Inferior parietal cortex (tissue), 1 donor: Measurements from ENCODE around the gene TMSB10.
"Not testable (repeated sequence)": the region's sequence is repeated elsewhere in the genome, so short reads cannot be mapped to it uniquely, and the experiment has no call there.

Experiments
- DNase-seq: peaks from one replicate; pipeline ENCODE4 v3.0.0-alpha.2; 2016; ENCODE audit errors: extremely low spot score

TMSB10 gene

GRCh38 chr2:84904717-84905174 lies 710 bp upstream of the TMSB10 start:
- no peak for DNase-seq

GRCh38 chr2:84906108-84906899 lies 848 bp downstream of the TMSB10 start:
- DNase-seq: peak; percentile 13

- peak; percentile 18 for DNase-seq
Measured at GRCh38 chr2:84906900-84907714, 1.7 kb downstream of the TMSB10 start.

- no peak for DNase-seq
Measured at GRCh38 chr2:84908948-84909713, 3.7 kb downstream of the TMSB10 start.

GRCh38 chr2:84911135-84911678 lies 5.8 kb downstream of the TMSB10 start:
- no peak for DNase-seq

GRCh38 chr2:84912984-84913383 lies 7.5 kb downstream of the TMSB10 start:
- DNase-seq: no peak

GRCh38 chr2:84914334-84914733 lies 8.9 kb downstream of the TMSB10 start:
- DNase-seq: no peak

- DNase-seq: not testable (repeated sequence)
Measured at GRCh38 chr2:84915675-84916074, 10.2 kb downstream of the TMSB10 start.

GRCh38 chr2:84917821-84918220 lies 12.4 kb downstream of the TMSB10 start:
- not testable (repeated sequence) for DNase-seq

GRCh38 chr2:84918430-84918829 lies 13.0 kb downstream of the TMSB10 start:
- no peak for DNase-seq

GRCh38 chr2:84919885-84920580 lies 14.6 kb downstream of the TMSB10 start:
- DNase-seq: peak; percentile 61

- no peak for DNase-seq
Measured at GRCh38 chr2:84923009-84923408, 17.6 kb downstream of the TMSB10 start.

- DNase-seq: peak; percentile 34
Measured at GRCh38 chr2:84924173-84925106, 19.0 kb downstream of the TMSB10 start.

- DNase-seq: no peak
Measured at GRCh38 chr2:84925336-84925723, 19.9 kb downstream of the TMSB10 start.

- DNase-seq: peak; percentile 93
Measured at GRCh38 chr2:84925724-84926376, 20.4 kb downstream of the TMSB10 start.

GRCh38 chr2:84927275-84927627 lies 21.8 kb downstream of the TMSB10 start:
- DNase-seq: no peak

- DNase-seq: no peak
Measured at GRCh38 chr2:84931384-84931821, 25.9 kb downstream of the TMSB10 start.

GRCh38 chr2:84938194-84938879 lies 32.9 kb downstream of the TMSB10 start:
- no peak for DNase-seq
